ENCODE results near the gene AGAP2.

GRCh38 chr12:57712701-57713100 lies 25.8 kb downstream of the AGAP2 start:
- TF ChIP-seq CTCF (IDR thresholded peaks at IDR 0.05) (no peak), MAFK (IDR thresholded peaks at IDR 0.05; ENCODE audit: partially characterized antibody) (no peak)
